Retina (tissue), 1 donor: ENCODE data around the gene TENT5A.

Source experiments
- DNase-seq: peaks from one replicate; pipeline ENCODE4 v3.0.0-alpha.2; 2016

Gene TENT5A

DNA sequence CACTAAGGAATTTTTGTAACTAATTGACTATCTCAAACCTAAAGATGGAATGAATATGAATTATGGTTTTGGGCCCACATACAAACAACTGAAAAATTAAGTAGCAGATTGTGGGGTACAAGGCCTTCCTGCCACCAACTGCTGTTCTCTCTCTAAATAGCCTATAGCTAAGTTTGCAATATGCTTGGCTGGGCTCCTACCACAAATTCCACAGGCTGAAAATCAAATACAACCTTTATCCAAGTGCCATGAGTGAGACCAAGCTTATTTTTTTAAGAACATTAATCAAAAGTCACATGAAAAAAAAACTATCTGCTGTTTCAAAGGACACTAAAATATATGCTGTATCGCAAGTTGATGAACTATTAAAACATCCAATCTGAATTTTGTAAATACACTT, 52.1 kb downstream of the TENT5A start:
- no peak for DNase-seq

DNA sequence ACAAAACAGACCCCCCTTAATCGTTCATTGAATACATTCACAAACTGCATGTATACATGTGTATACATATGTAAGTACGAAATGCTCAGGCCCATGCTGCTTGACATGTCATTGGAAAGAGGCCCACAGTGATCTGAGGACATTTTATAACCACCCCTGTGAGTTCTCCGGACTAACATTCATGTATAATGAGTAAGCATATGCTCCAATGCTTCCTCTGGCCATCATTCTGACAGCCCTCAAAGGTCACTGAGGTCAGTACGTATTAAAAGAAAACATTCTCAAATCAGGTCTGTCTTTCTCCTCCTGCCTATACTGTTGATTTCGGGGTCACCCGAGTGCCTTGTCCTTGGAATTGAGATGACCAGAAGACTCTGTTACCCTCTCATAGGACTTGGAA, 54.9 kb downstream of the TENT5A start:
- peak; percentile 2 for DNase-seq

DNA sequence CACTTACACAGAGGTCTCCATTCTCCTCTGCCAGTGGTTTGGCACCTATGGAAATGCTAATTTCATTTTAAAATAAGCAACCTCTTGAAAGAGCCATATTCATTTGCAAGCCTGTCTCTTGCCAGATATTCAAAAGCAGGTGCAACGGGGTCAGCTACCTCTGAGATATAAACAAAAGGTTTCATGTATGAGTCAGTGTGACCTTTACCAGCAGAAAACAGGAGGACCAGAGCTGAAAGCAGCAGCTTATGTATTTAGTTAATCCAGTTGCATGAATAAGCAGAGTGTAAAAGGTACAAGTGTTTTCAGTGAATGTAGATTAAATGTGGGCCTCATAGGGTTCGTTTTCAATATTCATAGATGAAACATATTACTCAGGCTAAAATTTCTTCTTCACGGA, 56.0 kb downstream of the TENT5A start:
- DNase-seq = no peak
